MCF 10A (cell line): ENCODE data around the gene ECHDC3. TPM values are rescaled to one million over a fixed set of nuclear protein-coding genes. Genes with fewer than 3 reads are reported as not detected.
A peak's percentile ranks its signal among the peaks of the same experiment; 100 is the strongest.

ENCODE experiments used
- Bru-seq: library from RNA; stranded (reverse); fragments of 400-500 nt; gene quantifications from one replicate; lab custom pipeline; 2021; lab: Mats Ljungman, UMichigan
- BruChase-seq, 2 experiments: library from RNA; stranded (reverse); fragments of 400-500 nt; gene quantifications; one replicate each; lab custom pipeline; 2021; lab: Mats Ljungman, UMichigan
- BruUV-seq: library from RNA; stranded (reverse); fragments of 400-500 nt; replicated peaks from 2 replicates; lab custom pipeline; 2021; lab: Mats Ljungman, UMichigan
- CTCF ChIA-PET: fragments of 300-600 bp; sonication (Branson Sonifier 250); formaldehyde crosslinking; extraction: SDS; loops from one replicate; lab custom pipeline; 2021; ENCODE audit warnings: antibody characterized with exemption, inconsistent platforms; lab: Yijun Ruan, JAX
- POLR2A ChIA-PET: fragments of 300-600, 350-650 bp; sonication (Branson Sonifier 250); formaldehyde crosslinking; extraction: SDS; loops from one replicate; lab custom pipeline; 2020; ENCODE audit warnings: antibody characterized with exemption, inconsistent platforms; lab: Yijun Ruan, JAX
- DNase-seq: peaks from one replicate; pipeline ENCODE4 v3.0.0-alpha.2; 2018; ENCODE audit not compliant: unreplicated experiment
- H3K27ac Mint-ChIP-seq: one replicate; pipeline ENCODE4 v1.8.0; 2022; ENCODE audit warnings: mild to moderate bottlenecking, low read depth, mixed read lengths; ENCODE audit not compliant: unreplicated experiment
- H3K27me3 Mint-ChIP-seq: one replicate; pipeline ENCODE4 v1.8.0; 2022; ENCODE audit warnings: mixed read lengths; ENCODE audit not compliant: insufficient read depth, unreplicated experiment
- H3K36me3 Mint-ChIP-seq: one replicate; pipeline ENCODE4 v1.8.0; 2022; ENCODE audit warnings: mild to moderate bottlenecking, moderate library complexity, mixed read lengths; ENCODE audit not compliant: insufficient read depth, unreplicated experiment
- H3K4me1 Mint-ChIP-seq: one replicate; pipeline ENCODE4 v1.8.0; 2022; ENCODE audit warnings: mixed read lengths; ENCODE audit not compliant: insufficient read depth, unreplicated experiment
- H3K4me3 Mint-ChIP-seq: one replicate; pipeline ENCODE4 v1.8.0; 2022; ENCODE audit warnings: mild to moderate bottlenecking, moderate library complexity, mixed read lengths; ENCODE audit not compliant: unreplicated experiment
- H3K9me3 Mint-ChIP-seq: one replicate; pipeline ENCODE4 v1.8.0; 2022; ENCODE audit warnings: mixed read lengths; ENCODE audit not compliant: unreplicated experiment
- intact Hi-C: fragments of 100-400 bp; cut with micrococcal nuclease; formaldehyde crosslinking; loops from 2 replicates; pipeline ENCODE4 v1.14.1; 2022
- long read RNA-seq: library from polyadenylated mRNA; stranded (forward); transcript quantifications from one replicate; pipeline ENCODE4 v2.0.0, GENCODE V29; 2022
- total RNA-seq: library from RNA; stranded (reverse); gene quantifications from 2 replicates; pipeline ENCODE4 v1.2.3, GENCODE V29; 2022
- TF ChIP-seq, protein P1 (sequence below): fragments of 200-600 bp; IDR thresholded peaks from one replicate; pipeline ENCODE4 v1.8.0; 2022; ENCODE audit warnings: antibody characterized with exemption, mild to moderate bottlenecking; ENCODE audit not compliant: unreplicated experiment

Gene ECHDC3, protein sequence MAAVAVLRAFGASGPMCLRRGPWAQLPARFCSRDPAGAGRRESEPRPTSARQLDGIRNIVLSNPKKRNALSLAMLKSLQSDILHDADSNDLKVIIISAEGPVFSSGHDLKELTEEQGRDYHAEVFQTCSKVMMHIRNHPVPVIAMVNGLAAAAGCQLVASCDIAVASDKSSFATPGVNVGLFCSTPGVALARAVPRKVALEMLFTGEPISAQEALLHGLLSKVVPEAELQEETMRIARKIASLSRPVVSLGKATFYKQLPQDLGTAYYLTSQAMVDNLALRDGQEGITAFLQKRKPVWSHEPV
- 21.7 and 25.5 TPM in 2 replicates for total RNA-seq
- percentile 89 among the genes with signal in this experiment for Bru-seq, nascent RNA
- BruChase-seq, experiment 1, labeled RNA remaining after a 6-hour chase, result percentile 61 among the genes with signal in this experiment
- percentile 71 among the genes with signal in this experiment for BruChase-seq, experiment 2, labeled RNA remaining after a 2-hour chase
- long read RNA-seq, transcript ECHDC3-201 (5 exons, 1,649 nt), result major isoform, 62 of 86 reads
- long read RNA-seq, partial matches to known transcripts, result 9 of 86 reads
- long read RNA-seq, other reads (novel, unspliced or antisense), result 14 of 86 reads

DNA sequence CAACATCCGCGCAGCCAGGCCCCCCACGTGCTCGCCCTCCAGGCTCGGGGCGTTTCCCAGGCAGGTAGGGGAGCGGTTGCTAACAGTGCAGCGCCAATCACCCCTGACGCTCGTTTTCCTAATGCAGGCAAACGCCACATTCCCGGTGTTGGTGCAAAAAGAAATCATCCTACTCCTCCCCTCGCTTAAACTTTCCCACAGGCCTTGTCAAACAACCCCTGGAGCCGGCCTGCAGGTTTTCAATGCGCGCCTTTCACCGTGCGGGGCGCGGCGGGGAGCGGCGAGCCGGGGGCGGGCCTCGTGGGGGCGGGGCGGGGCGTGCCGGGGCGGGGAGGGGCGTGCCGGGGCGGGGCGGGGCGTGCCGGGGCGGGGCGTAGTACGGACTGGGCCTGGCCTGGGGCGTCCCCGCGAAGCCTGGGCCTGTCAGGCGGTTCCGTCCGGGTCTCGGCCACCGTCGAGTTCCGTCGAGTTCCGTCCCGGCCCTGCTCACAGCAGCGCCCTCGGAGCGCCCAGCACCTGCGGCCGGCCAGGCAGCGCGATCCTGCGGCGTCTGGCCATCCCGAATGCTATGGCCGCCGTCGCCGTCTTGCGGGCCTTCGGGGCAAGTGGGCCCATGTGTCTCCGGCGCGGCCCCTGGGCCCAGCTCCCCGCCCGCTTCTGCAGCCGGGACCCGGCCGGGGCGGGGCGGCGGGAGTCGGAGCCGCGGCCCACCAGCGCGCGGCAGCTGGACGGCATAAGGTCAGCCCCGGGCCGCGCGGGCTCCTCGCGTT is at the start of gene ECHDC3:
ECHDC3 (plus strand) TSS at position 374 of the 770 bp plus-strand sequence; CDS start at position 569, 195 bp downstream.
- peaks cover 15% of the 10 kb centered on the region for H3K36me3 Mint-ChIP-seq
- intact Hi-C loops, result no loop called here
- ChIA-PET POLR2A (interaction anchor here (0.6 to 2.2 kb wide), 6 partner anchors 15 to 221 kb away, joined by 3 to 20 read pairs (median 3); no protein-coding TSS in a partner anchor), CTCF (interaction anchor here (0.5 to 3.4 kb wide), 3 partner anchors 16 to 227 kb away, joined by 3 to 20 read pairs (median 3); no protein-coding TSS in a partner anchor)
- peak; percentile 56 for DNase-seq
- H3K27ac Mint-ChIP-seq, result peak within 1 kb of the TSS; percentile 81
- H3K4me1 Mint-ChIP-seq, result peaks cover 18% of the 10 kb centered on the region
- peak within 1 kb of the TSS; percentile 75 for H3K4me3 Mint-ChIP-seq
- no TSS peak for BruUV-seq
- H3K27me3 Mint-ChIP-seq, result peaks cover 12% of the 10 kb centered on the region
- no peaks in the 10 kb centered on the region for H3K9me3 Mint-ChIP-seq
- TF ChIP-seq, protein P1, sequence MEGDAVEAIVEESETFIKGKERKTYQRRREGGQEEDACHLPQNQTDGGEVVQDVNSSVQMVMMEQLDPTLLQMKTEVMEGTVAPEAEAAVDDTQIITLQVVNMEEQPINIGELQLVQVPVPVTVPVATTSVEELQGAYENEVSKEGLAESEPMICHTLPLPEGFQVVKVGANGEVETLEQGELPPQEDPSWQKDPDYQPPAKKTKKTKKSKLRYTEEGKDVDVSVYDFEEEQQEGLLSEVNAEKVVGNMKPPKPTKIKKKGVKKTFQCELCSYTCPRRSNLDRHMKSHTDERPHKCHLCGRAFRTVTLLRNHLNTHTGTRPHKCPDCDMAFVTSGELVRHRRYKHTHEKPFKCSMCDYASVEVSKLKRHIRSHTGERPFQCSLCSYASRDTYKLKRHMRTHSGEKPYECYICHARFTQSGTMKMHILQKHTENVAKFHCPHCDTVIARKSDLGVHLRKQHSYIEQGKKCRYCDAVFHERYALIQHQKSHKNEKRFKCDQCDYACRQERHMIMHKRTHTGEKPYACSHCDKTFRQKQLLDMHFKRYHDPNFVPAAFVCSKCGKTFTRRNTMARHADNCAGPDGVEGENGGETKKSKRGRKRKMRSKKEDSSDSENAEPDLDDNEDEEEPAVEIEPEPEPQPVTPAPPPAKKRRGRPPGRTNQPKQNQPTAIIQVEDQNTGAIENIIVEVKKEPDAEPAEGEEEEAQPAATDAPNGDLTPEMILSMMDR, result no peak

DNA sequence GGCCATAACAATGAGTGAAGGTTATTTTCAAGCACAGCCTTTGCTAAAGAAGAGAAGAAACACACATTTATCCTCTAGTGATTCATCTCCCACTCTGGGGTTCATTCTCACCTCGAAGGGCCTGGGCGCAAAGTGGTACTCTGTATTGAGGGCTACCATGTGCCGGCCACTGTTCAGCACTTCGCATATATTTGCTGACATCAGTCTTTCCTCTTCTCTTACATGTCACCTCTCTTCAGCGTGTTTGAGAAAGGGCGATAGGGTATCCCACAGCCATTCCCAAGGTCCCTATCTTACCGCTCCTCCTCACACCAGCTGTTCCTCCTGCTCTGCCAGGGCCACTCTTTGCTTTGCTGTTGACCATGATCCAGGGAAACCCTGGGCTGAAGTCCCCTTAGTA is 48.8 kb upstream of the ECHDC3 start:
- DNase-seq, result no peak
- Mint-ChIP-seq H3K27ac (no peak overlapping the region), H3K27me3 (no peaks in the 10 kb centered on the region), H3K9me3 (no peaks in the 10 kb centered on the region), H3K4me3 (no peak overlapping the region), H3K36me3 (no peaks in the 10 kb centered on the region), H3K4me1 (no peaks in the 10 kb centered on the region)
- no TSS peak for BruUV-seq
- TF ChIP-seq, protein P1, result no peak
- ChIA-PET POLR2A (no interaction called here), CTCF (no interaction called here)
- intact Hi-C loops, result no loop called here

DNA sequence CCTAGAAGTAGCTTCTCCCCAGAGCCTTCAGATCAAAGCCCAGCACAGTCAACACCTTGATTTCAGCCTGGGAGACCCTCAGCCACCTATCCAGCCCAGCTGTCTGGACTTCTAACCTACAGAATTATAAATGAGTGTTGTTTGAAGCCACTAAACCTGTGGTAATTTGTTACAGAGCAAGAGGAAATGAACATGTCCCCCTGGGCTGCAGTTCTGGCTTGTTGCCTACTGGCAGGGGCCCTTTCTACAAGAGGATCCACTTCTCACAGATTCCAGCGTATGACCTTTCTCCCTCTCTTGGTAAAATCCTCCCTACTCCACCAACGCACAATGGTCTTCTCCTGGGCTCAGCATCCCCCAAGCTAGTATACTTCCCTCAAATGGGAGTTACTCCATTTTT is 46.4 kb upstream of the ECHDC3 start:
- no peaks in the 10 kb centered on the region for H3K36me3 Mint-ChIP-seq
- DNase-seq, result no peak
- H3K9me3 Mint-ChIP-seq, result no peaks in the 10 kb centered on the region
- intact Hi-C loops, result no loop called here
- H3K27ac Mint-ChIP-seq, result no peak overlapping the region
- POLR2A ChIA-PET, result no interaction called here
- H3K4me3 Mint-ChIP-seq, result no peak overlapping the region
- H3K4me1 Mint-ChIP-seq, result no peaks in the 10 kb centered on the region
- CTCF ChIA-PET, result no interaction called here
- no TSS peak for BruUV-seq
- H3K27me3 Mint-ChIP-seq, result no peaks in the 10 kb centered on the region
- TF ChIP-seq, protein P1, result no peak
